Measurements from ENCODE around the gene CALML5. TPM values are rescaled to one million over a fixed set of nuclear protein-coding genes. Genes with fewer than 3 reads are reported as not detected.
"Not testable (repeated sequence)": the region's sequence is repeated elsewhere in the genome, so short reads cannot be mapped to it uniquely, and the experiment has no call there.

Gene CALML5
- total RNA-seq, 1 donor from 2014 or later, result not detected

GRCh38 chr10:5474642-5475041 lies 24.7 kb downstream of the CALML5 start:
- H3K9me3 ChIP-seq; H3K27me3 ChIP-seq; H3K36me3 ChIP-seq; H3K27ac ChIP-seq; DNase-seq (ENCODE audit: low spot score in 2 of 2); H3K4me3 ChIP-seq; intact Hi-C loops (cut with DNase I); H3K4me1 ChIP-seq: not testable (repeated sequence)

GRCh38 chr10:5470062-5470751 lies 29.2 kb downstream of the CALML5 start:
- Histone ChIP-seq H3K36me3 (no peaks in the 10 kb centered on the region), H3K27me3 (no peaks in the 10 kb centered on the region), H3K4me1 (peaks cover 0 to 13% of the 10 kb centered on the region in 2 donors), H3K27ac (no peak overlapping the region), H3K4me3 (no peak overlapping the region), H3K9me3 (no peaks in the 10 kb centered on the region)
- DNase-seq (ENCODE audit: low spot score in 2 of 2), result no peak
- intact Hi-C loops (cut with DNase I), result no loop called here
- TF ChIP-seq CTCF (IDR thresholded peaks at IDR 0.05), result no peak

- intact Hi-C loops (cut with DNase I), result loop anchor here (5.0 kb wide), 1 partner anchor 63 kb away; no protein-coding TSS in a partner anchor
- no peak overlapping the region for H3K4me3 ChIP-seq
- DNase-seq (ENCODE audit: low spot score in 2 of 2), result no peak
Measured at GRCh38 chr10:5469353-5470061, 29.9 kb downstream of the CALML5 start.

GRCh38 chr10:5468262-5469106 lies 30.9 kb downstream of the CALML5 start:
- Histone ChIP-seq H3K4me3 (no peak overlapping the region), H3K36me3 (no peaks in the 10 kb centered on the region), H3K27ac (peak overlapping the region; percentile 71), H3K9me3 (no peaks in the 10 kb centered on the region), H3K4me1 (peaks cover 0 to 13% of the 10 kb centered on the region in 2 donors), H3K27me3 (no peaks in the 10 kb centered on the region)
- intact Hi-C loops (cut with DNase I), result loop anchor here (5.0 kb wide), 1 partner anchor 64 kb away; no protein-coding TSS in a partner anchor
- no peak for TF ChIP-seq CTCF (IDR thresholded peaks at IDR 0.05)
- DNase-seq (ENCODE audit: low spot score in 2 of 2), result no peak

More at GRCh38 chr10:5469353-5470061, 29.9 kb downstream of the CALML5 start:
- Histone ChIP-seq H3K9me3 (no peaks in the 10 kb centered on the region), H3K36me3 (no peaks in the 10 kb centered on the region), H3K27ac (no peak overlapping the region), H3K27me3 (no peaks in the 10 kb centered on the region), H3K4me1 (peaks cover 0 to 13% of the 10 kb centered on the region in 2 donors)
- TF ChIP-seq CTCF (IDR thresholded peaks at IDR 0.05), result no peak

GRCh38 chr10:5467634-5468255 lies 31.6 kb downstream of the CALML5 start:
- H3K27me3 ChIP-seq, result no peaks in the 10 kb centered on the region
- no peaks in the 10 kb centered on the region for H3K36me3 ChIP-seq
- H3K4me3 ChIP-seq, result no peak overlapping the region
- TF ChIP-seq CTCF (IDR thresholded peaks at IDR 0.05), result no peak
- H3K4me1 ChIP-seq, result peaks cover 0 to 13% of the 10 kb centered on the region in 2 donors
- no peaks in the 10 kb centered on the region for H3K9me3 ChIP-seq
- intact Hi-C loops (cut with DNase I), result loop anchor here (5.0 kb wide), 1 partner anchor 65 kb away; no protein-coding TSS in a partner anchor
- peak overlapping the region; percentile 71 for H3K27ac ChIP-seq
- no peak for DNase-seq (ENCODE audit: low spot score in 2 of 2)

All from ascending aorta (tissue), 2 donors.